ENCODE data around the gene PPP2R2D. TPM values are rescaled to one million over a fixed set of nuclear protein-coding genes. Genes with fewer than 3 reads are reported as not detected.

PPP2R2D gene
- total RNA-seq, 2 experiments from 2014 or later = 32.6 to 32.9 TPM

GRCh38 chr10:131996466-131997365 is 95.9 kb downstream of the PPP2R2D start:
- Mint-ChIP-seq H3K27ac (no peak overlapping the region), H3K4me3 (no peak overlapping the region), H3K27me3 (no peaks in the 10 kb centered on the region), H3K9me3 (no peaks in the 10 kb centered on the region), H3K4me1 (ENCODE audit: low read depth) (no peaks in the 10 kb centered on the region), H3K36me3 (ENCODE audit: low read depth) (no peaks in the 10 kb centered on the region)
- intact Hi-C loops (cut with DNase I, micrococcal nuclease) = no loop called here
- H3K27ac ChIP-seq (ENCODE audit: low read depth in 1 of 2, low read length in 2 of 2) = no peak overlapping the region
- H3K9me3 ChIP-seq (ENCODE audit: control insufficient read depth in 1 of 2, insufficient read depth in 1 of 2, low read length in 2 of 2) = no peaks in the 10 kb centered on the region
- H3K4me3 ChIP-seq (ENCODE audit: low read length) = no peak overlapping the region
- ATAC-seq (ENCODE audit: poor library complexity) = no peak
- DNase-seq = no peak
- no peak for TF ChIP-seq CTCF (IDR thresholded peaks at IDR 0.05)
- POLR2A ChIA-PET = no interaction called here
- CTCF ChIA-PET = no interaction called here
- no peaks in the 10 kb centered on the region for H3K27me3 ChIP-seq (ENCODE audit: control insufficient read depth in 1 of 2, insufficient read depth in 2 of 2, low read length in 2 of 2)
- no peaks in the 10 kb centered on the region for H3K36me3 ChIP-seq (ENCODE audit: insufficient read depth, low read length)
- H3K4me1 ChIP-seq (ENCODE audit: insufficient read depth, low read length) = no peaks in the 10 kb centered on the region

DNA sequence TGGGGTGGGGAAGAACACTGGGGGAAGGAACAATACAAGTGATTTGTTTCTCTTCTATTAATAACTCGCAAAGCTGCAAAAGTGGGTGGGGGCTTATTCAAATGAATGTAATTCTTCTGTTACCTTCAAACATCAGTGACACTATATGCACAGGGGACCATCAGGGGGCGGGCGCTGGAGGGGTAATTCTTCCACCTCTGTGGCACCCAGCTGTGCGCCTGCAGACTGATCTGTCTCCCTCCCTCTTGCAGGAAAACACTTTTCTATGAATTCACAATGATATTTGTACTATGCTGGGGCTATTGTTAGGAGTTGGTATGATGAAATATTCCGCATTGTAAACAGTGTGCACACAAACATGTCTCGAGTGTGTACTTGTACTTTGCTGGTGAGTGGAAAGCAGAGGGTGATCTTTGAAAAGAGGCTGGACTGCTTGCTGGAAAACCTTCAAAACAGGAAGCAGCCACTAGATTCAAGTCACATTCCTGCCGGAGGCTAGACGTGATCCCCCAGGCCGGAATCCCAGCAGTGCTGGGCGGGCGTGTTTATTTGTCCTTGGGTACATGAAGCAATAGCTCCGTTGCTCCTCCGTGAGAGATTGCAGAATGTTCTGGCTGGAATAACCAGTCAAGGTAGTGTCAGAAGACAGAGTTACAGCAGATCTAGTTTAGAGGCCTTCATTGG is 96.7 kb downstream of the PPP2R2D start:
- Mint-ChIP-seq H3K36me3 (ENCODE audit: low read depth) (no peaks in the 10 kb centered on the region), H3K27me3 (no peaks in the 10 kb centered on the region), H3K4me1 (ENCODE audit: low read depth) (no peaks in the 10 kb centered on the region), H3K27ac (no peak overlapping the region), H3K4me3 (no peak overlapping the region), H3K9me3 (no peaks in the 10 kb centered on the region)
- TF ChIP-seq CTCF (IDR thresholded peaks at IDR 0.05) = no peak
- POLR2A ChIA-PET = no interaction called here
- intact Hi-C loops (cut with DNase I, micrococcal nuclease) = no loop called here
- DNase-seq (no peak), ATAC-seq (ENCODE audit: poor library complexity) (no peak)
- CTCF ChIA-PET = no interaction called here
- no peak overlapping the region for H3K27ac ChIP-seq (ENCODE audit: low read depth in 1 of 2, low read length in 2 of 2)
- H3K4me1 ChIP-seq (ENCODE audit: insufficient read depth, low read length) = no peaks in the 10 kb centered on the region
- H3K4me3 ChIP-seq (ENCODE audit: low read length) = no peak overlapping the region
- H3K27me3 ChIP-seq (ENCODE audit: control insufficient read depth in 1 of 2, insufficient read depth in 2 of 2, low read length in 2 of 2) = no peaks in the 10 kb centered on the region
- H3K36me3 ChIP-seq (ENCODE audit: insufficient read depth, low read length) = no peaks in the 10 kb centered on the region
- no peaks in the 10 kb centered on the region for H3K9me3 ChIP-seq (ENCODE audit: control insufficient read depth in 1 of 2, insufficient read depth in 1 of 2, low read length in 2 of 2)

DNA sequence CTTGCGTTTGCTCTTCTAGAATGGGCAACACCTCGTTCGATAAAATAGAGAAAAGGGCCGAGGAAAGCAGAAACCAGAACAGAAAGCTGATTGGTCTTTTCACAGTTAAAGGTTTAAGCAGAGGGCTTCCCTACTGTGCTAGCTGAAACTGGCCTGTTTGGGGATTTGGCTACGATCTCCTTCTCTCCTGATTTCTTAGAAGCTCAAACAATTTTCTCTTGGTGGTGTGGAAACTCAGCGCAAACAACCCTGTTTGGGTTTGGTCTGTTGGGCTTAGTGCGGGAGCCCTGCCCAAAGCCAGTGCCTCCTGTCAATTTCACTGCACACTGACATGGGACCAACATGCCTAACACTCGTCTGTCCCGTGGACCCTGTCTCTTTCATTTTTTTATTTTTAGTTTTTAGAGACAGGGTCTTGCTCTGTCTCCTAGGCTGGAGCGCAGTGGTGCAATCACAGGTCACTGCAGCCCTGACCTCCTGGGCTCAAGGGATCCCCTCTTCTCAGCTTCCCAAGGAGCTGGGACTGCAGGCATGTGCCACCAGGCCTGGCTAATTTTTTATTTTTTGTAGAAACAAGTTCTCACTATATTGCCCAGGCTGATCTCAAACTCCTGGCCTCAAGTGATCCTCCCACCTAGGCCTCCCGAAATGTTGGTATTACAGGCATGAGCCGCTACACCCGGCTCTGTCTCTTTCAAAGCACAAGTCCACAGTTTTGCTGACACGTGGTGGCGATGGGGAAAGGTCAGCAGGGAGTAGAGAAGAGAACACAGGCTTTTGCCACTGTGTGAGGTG is 97.4 kb downstream of the PPP2R2D start:
- H3K4me1 ChIP-seq (ENCODE audit: insufficient read depth, low read length) = no peaks in the 10 kb centered on the region
- ChIA-PET POLR2A (no interaction called here), CTCF (no interaction called here)
- no peak overlapping the region for H3K27ac Mint-ChIP-seq
- no peaks in the 10 kb centered on the region for H3K27me3 ChIP-seq (ENCODE audit: control insufficient read depth in 1 of 2, insufficient read depth in 2 of 2, low read length in 2 of 2)
- no peak for TF ChIP-seq CTCF (IDR thresholded peaks at IDR 0.05)
- H3K4me3 ChIP-seq (ENCODE audit: low read length) = no peak overlapping the region
- intact Hi-C loops (cut with DNase I, micrococcal nuclease) = no loop called here
- no peak for DNase-seq
- H3K36me3 ChIP-seq (ENCODE audit: insufficient read depth, low read length) = no peaks in the 10 kb centered on the region
- H3K36me3 Mint-ChIP-seq (ENCODE audit: low read depth) = no peaks in the 10 kb centered on the region
- no peaks in the 10 kb centered on the region for H3K9me3 Mint-ChIP-seq
- H3K27ac ChIP-seq (ENCODE audit: low read depth in 1 of 2, low read length in 2 of 2) = no peak overlapping the region
- H3K4me3 Mint-ChIP-seq = no peak overlapping the region
- ATAC-seq (ENCODE audit: poor library complexity) = no peak
- no peaks in the 10 kb centered on the region for H3K4me1 Mint-ChIP-seq (ENCODE audit: low read depth)
- no peaks in the 10 kb centered on the region for H3K9me3 ChIP-seq (ENCODE audit: control insufficient read depth in 1 of 2, insufficient read depth in 1 of 2, low read length in 2 of 2)
- no peaks in the 10 kb centered on the region for H3K27me3 Mint-ChIP-seq

All from CD4-positive, alpha-beta T cell (primary cell).